Upper lobe of left lung (tissue), 4 donors: ENCODE measurements around the gene WDR44.

ENCODE experiments used
- POLR2A ChIP-seq, 4 donors: fragments of 450-650 bp; IDR thresholded peaks; one replicate each; pipeline ENCODE4 v1.5.1; 2016 to 2017; ENCODE audit warnings: antibody characterized with exemption in 4 of 4, mild to moderate bottlenecking in 2 of 4
- TF ChIP-seq, protein P1 (sequence below), 6 experiments: fragments of 450-650 bp in 4 of 6; fragments of 200-600 bp in 2 of 6; sonication (generic) in 2 of 6; IDR thresholded peaks; one replicate each; pipeline ENCODE4 v1.5.1; 2016 to 2019; ENCODE audit warnings: antibody characterized with exemption in 6 of 6

DNA sequence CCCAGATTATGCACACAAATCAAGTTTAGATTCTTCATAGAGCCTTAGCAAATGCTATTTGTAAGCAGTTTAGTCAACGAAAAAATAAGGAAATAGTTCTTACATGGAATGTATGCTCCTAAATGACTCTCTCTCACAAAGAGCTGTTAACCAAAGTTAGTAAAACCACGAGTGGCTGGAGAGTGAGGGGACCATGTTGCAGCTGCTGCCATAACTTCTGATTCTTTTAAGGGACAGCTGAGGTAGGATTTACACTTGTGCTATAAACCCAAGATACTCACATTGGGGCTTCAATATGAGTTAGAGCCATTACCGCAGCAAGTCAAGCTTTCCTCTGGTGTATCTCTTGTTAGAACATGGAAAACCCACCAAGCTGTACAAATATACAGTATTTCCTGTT, 152.4 kb downstream of the WDR44 start:
- TF ChIP-seq, protein P1, sequence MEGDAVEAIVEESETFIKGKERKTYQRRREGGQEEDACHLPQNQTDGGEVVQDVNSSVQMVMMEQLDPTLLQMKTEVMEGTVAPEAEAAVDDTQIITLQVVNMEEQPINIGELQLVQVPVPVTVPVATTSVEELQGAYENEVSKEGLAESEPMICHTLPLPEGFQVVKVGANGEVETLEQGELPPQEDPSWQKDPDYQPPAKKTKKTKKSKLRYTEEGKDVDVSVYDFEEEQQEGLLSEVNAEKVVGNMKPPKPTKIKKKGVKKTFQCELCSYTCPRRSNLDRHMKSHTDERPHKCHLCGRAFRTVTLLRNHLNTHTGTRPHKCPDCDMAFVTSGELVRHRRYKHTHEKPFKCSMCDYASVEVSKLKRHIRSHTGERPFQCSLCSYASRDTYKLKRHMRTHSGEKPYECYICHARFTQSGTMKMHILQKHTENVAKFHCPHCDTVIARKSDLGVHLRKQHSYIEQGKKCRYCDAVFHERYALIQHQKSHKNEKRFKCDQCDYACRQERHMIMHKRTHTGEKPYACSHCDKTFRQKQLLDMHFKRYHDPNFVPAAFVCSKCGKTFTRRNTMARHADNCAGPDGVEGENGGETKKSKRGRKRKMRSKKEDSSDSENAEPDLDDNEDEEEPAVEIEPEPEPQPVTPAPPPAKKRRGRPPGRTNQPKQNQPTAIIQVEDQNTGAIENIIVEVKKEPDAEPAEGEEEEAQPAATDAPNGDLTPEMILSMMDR (IDR thresholded peaks at IDR 0.05): no peak
- TF ChIP-seq POLR2A (IDR thresholded peaks at IDR 0.05): no peak
